ENCODE data around the gene PIAS4. TPM values are rescaled to one million over a fixed set of nuclear protein-coding genes. Genes with fewer than 3 reads are reported as not detected.

Gene PIAS4
- total RNA-seq, 1 donor from 2014 or later: 58.8 TPM

DNA sequence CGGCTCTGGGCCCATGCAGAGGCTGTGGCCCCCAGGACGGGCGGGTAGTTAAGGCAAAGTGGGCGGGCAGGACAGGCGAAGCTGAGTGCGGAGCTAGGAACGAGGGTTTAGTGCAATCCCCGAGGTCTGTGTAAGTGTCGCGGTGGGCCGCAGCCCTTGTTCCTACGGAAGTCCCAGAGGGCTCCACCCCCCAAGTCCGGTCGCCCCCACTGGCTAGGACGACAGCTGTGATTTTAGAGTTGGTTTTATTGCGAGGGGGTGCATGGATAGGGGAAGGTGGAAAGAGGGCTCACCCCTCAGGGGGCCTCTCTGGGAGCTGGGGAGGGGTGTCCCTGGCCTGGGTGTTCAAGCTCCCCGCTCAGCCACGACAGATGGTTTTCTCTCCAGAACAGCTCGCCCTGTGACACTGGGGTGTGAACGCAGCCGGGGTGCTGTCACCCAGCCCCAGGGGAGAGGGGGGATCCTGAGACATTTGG, 37.5 kb downstream of the PIAS4 start:
- H3K4me1 Mint-ChIP-seq: no peaks in the 10 kb centered on the region
- peaks cover 3% of the 10 kb centered on the region for H3K36me3 Mint-ChIP-seq (ENCODE audit: low read depth)
- no peaks in the 10 kb centered on the region for H3K27me3 Mint-ChIP-seq (ENCODE audit: low read depth)
- H3K4me3 Mint-ChIP-seq: no peak overlapping the region
- H3K9me3 Mint-ChIP-seq: no peaks in the 10 kb centered on the region
- TF ChIP-seq, protein P1, sequence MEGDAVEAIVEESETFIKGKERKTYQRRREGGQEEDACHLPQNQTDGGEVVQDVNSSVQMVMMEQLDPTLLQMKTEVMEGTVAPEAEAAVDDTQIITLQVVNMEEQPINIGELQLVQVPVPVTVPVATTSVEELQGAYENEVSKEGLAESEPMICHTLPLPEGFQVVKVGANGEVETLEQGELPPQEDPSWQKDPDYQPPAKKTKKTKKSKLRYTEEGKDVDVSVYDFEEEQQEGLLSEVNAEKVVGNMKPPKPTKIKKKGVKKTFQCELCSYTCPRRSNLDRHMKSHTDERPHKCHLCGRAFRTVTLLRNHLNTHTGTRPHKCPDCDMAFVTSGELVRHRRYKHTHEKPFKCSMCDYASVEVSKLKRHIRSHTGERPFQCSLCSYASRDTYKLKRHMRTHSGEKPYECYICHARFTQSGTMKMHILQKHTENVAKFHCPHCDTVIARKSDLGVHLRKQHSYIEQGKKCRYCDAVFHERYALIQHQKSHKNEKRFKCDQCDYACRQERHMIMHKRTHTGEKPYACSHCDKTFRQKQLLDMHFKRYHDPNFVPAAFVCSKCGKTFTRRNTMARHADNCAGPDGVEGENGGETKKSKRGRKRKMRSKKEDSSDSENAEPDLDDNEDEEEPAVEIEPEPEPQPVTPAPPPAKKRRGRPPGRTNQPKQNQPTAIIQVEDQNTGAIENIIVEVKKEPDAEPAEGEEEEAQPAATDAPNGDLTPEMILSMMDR (conservative IDR thresholded peaks at IDR 0.05): no peak
- no peak for DNase-seq (ENCODE audit: low read depth, low spot score)
- no peak overlapping the region for H3K27ac Mint-ChIP-seq (ENCODE audit: unreplicated experiment)

DNA sequence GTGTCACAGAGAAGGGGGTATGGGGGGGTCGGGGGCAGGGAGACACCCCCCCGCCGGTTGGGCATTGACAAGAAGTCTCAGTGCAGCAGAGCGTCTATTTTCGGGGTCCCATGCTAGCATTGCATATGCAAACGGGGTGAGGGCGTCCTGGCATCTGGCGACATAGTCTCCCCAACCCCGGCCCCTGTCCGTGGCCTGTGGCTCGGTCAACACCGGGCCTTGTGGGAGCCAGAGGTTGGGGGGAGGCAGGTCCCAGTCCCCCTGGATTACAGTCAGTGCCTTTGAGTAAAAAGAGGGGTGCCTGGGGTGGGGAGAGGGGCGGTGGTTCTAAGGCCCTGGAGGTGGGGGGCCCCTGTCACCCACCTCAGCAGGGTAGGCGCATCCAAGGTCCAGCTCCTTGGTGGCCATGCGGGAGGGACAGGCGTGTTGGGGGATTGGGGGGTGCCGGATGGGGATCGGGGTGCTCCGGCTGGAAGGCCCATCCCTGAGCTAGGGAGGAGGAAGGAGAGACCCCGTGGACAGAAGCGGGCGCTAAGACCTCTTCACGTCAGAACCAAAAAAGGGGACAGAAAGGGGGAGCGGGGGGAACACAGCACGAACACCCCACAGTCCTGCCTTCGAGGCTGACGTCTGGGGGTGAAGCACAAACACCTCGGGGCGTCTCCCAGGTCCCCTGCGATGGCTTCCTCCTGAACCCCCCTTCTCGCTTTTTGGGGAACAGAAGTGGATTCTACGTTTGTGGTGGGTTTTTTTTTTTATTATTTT, 38.2 kb downstream of the PIAS4 start:
- no peaks in the 10 kb centered on the region for H3K9me3 Mint-ChIP-seq
- H3K27me3 Mint-ChIP-seq (ENCODE audit: low read depth): no peaks in the 10 kb centered on the region
- no peaks in the 10 kb centered on the region for H3K36me3 Mint-ChIP-seq (ENCODE audit: low read depth)
- no peaks in the 10 kb centered on the region for H3K4me1 Mint-ChIP-seq
- no peak for DNase-seq (ENCODE audit: low read depth, low spot score)
- no peak overlapping the region for H3K4me3 Mint-ChIP-seq
- H3K27ac Mint-ChIP-seq (ENCODE audit: unreplicated experiment): no peak overlapping the region
- TF ChIP-seq, protein P1 (conservative IDR thresholded peaks at IDR 0.05): no peak

GRCh38 chr19:4046362-4046691, 38.8 kb downstream of the PIAS4 start:
- H3K4me1 Mint-ChIP-seq: peaks cover 4% of the 10 kb centered on the region
- H3K9me3 Mint-ChIP-seq: no peaks in the 10 kb centered on the region
- DNase-seq (ENCODE audit: low read depth, low spot score): no peak
- TF ChIP-seq, protein P1 (conservative IDR thresholded peaks at IDR 0.05): no peak
- H3K27me3 Mint-ChIP-seq (ENCODE audit: low read depth): no peaks in the 10 kb centered on the region
- H3K27ac Mint-ChIP-seq (ENCODE audit: unreplicated experiment): no peak overlapping the region
- no peaks in the 10 kb centered on the region for H3K36me3 Mint-ChIP-seq (ENCODE audit: low read depth)
- no peak overlapping the region for H3K4me3 Mint-ChIP-seq

DNA sequence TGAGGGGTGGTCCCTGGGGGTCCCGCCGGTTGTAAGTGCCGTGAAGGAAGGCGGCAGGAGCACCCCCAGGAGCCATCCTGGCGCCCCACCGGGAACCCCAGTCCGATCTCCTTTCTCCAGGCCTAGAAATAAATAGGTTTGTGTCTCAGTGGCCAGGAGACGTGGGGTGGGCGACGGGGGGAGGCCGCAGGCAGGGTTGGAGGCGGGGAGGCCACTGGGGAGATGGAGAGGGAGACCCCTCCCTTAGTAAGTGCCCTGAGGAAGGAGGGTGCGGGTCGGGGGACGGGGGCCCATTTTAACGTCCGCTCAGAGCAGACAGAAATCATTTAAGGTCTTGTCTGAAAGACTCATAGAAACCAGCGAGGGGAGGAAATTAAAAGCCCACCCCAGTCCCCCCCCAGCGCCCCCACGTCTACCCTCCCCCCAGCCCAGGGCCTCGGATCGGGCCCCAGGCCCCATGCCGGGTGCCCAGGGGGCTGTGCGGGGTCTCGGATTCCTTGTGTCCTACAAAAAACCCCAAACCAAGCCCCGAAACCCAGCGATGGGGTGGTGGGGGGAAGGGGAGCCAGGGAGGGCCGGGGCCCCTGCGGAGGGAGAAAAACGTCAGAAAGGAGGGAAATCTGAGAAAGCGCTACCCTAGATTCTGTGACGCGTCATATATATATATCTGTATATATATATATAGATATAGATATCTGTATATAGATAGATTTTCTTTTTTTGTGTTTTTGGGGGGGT, 39.6 kb downstream of the PIAS4 start:
- H3K27ac Mint-ChIP-seq (ENCODE audit: unreplicated experiment): no peak overlapping the region
- H3K27me3 Mint-ChIP-seq (ENCODE audit: low read depth): no peaks in the 10 kb centered on the region
- H3K4me1 Mint-ChIP-seq: peaks cover 6% of the 10 kb centered on the region
- TF ChIP-seq, protein P1 (conservative IDR thresholded peaks at IDR 0.05): no peak
- H3K9me3 Mint-ChIP-seq: no peaks in the 10 kb centered on the region
- no peak overlapping the region for H3K4me3 Mint-ChIP-seq
- no peaks in the 10 kb centered on the region for H3K36me3 Mint-ChIP-seq (ENCODE audit: low read depth)
- DNase-seq (ENCODE audit: low read depth, low spot score): no peak

GRCh38 chr19:4049432-4049831, 41.9 kb downstream of the PIAS4 start:
- H3K27ac Mint-ChIP-seq (ENCODE audit: unreplicated experiment): no peak overlapping the region

More at GRCh38 chr19:4049432-4049831, 41.9 kb downstream of the PIAS4 start:
- TF ChIP-seq, protein P1 (conservative IDR thresholded peaks at IDR 0.05): no peak
- H3K27me3 Mint-ChIP-seq (ENCODE audit: low read depth): peaks cover 3% of the 10 kb centered on the region
- peaks cover 17% of the 10 kb centered on the region for H3K4me1 Mint-ChIP-seq
- H3K9me3 Mint-ChIP-seq: no peaks in the 10 kb centered on the region
- H3K36me3 Mint-ChIP-seq (ENCODE audit: low read depth): peaks cover 10% of the 10 kb centered on the region
- no peak for DNase-seq (ENCODE audit: low read depth, low spot score)
- no peak overlapping the region for H3K4me3 Mint-ChIP-seq

Measured in neural crest cell (in vitro differentiated cells).